H9 (cell line): ENCODE results near the gene KDM2B. TPM values are rescaled to one million over a fixed set of nuclear protein-coding genes. Genes with fewer than 3 reads are reported as not detected.

Experiments
- DNase-seq: peaks from one replicate; pipeline ENCODE4 v3.0.0-alpha.2; 2017
- H2AFZ ChIP-seq: one replicate; pipeline ENCODE4 v1.6.1; 2013; ENCODE audit warnings: mild to moderate bottlenecking, low read length, control low read depth, moderate library complexity
- H2AK5ac ChIP-seq: 2 replicates; pipeline ENCODE4 v1.6.1; 2013; ENCODE audit warnings: low read length, control low read depth, mixed read lengths; ENCODE audit not compliant: insufficient read length
- H2BK120ac ChIP-seq: one replicate; pipeline ENCODE4 v1.6.1; 2013; ENCODE audit warnings: low read depth, mild to moderate bottlenecking, low read length, control low read depth, inconsistent platforms; ENCODE audit not compliant: poor library complexity, severe bottlenecking
- H2BK12ac ChIP-seq: 2 replicates; pipeline ENCODE4 v1.6.1; 2013; ENCODE audit warnings: low read length, control low read depth, mixed read lengths, low read depth; ENCODE audit not compliant: insufficient read length
- H2BK15ac ChIP-seq: 2 replicates; pipeline ENCODE4 v1.6.1; 2013; ENCODE audit warnings: low read depth, low read length, control low read depth
- H2BK20ac ChIP-seq: one replicate; pipeline ENCODE4 v1.6.1; 2013; ENCODE audit warnings: low read depth, mild to moderate bottlenecking, low read length, control low read depth, inconsistent platforms; ENCODE audit not compliant: poor library complexity, severe bottlenecking
- H2BK5ac ChIP-seq: 2 replicates; pipeline ENCODE4 v1.6.1; 2013; ENCODE audit warnings: low read length, control low read depth, mixed read lengths; ENCODE audit not compliant: insufficient read length
- H3K14ac ChIP-seq: 2 replicates; pipeline ENCODE4 v1.6.1; 2013; ENCODE audit warnings: low read length, control low read depth; ENCODE audit not compliant: insufficient read depth
- H3K18ac ChIP-seq: 2 replicates; pipeline ENCODE4 v1.6.1; 2013; ENCODE audit warnings: low read depth, mild to moderate bottlenecking, mixed read lengths, low read length, control low read depth; ENCODE audit not compliant: insufficient read length
- H3K23ac ChIP-seq: 2 replicates; pipeline ENCODE4 v1.6.1; 2013; ENCODE audit warnings: low read length, control low read depth, mixed read lengths, low read depth; ENCODE audit not compliant: insufficient read length
- H3K23me2 ChIP-seq: 2 replicates; pipeline ENCODE4 v1.6.1; 2013; ENCODE audit warnings: low read depth, mild to moderate bottlenecking, mixed read lengths, low read length, control low read depth; ENCODE audit not compliant: insufficient read length, poor library complexity, severe bottlenecking
- H3K27ac ChIP-seq: 2 replicates; pipeline ENCODE4 v1.5.1; 2013; ENCODE audit warnings: low read length, control low read depth, mixed read lengths, low read depth; ENCODE audit not compliant: insufficient read length
- H3K27me3 ChIP-seq: 2 replicates; pipeline ENCODE4 v1.6.1; 2013; ENCODE audit warnings: low read length, control low read depth, inconsistent platforms; ENCODE audit not compliant: insufficient read depth
- H3K4ac ChIP-seq: 2 replicates; pipeline ENCODE4 v1.6.1; 2013; ENCODE audit warnings: low read depth, mild to moderate bottlenecking, control low read depth, inconsistent platforms, low read length, moderate library complexity
- H3K4me1 ChIP-seq: 2 replicates; pipeline ENCODE4 v1.6.1; 2013; ENCODE audit warnings: low read length, control low read depth, inconsistent platforms; ENCODE audit not compliant: insufficient read depth
- H3K4me2 ChIP-seq: 2 replicates; pipeline ENCODE4 v1.6.1; 2013; ENCODE audit warnings: low read length, control low read depth, mixed read lengths; ENCODE audit not compliant: insufficient read length, insufficient read depth
- H3K56ac ChIP-seq: 2 replicates; pipeline ENCODE4 v1.6.1; 2013; ENCODE audit warnings: low read depth, mild to moderate bottlenecking, mixed read lengths, low read length, control low read depth; ENCODE audit not compliant: insufficient read length
- H3K79me1 ChIP-seq: 2 replicates; pipeline ENCODE4 v1.6.1; 2013; ENCODE audit warnings: low read depth, mild to moderate bottlenecking, moderate library complexity, low read length, control low read depth, inconsistent platforms; ENCODE audit not compliant: insufficient read depth, poor library complexity, severe bottlenecking
- H3K79me2 ChIP-seq: 2 replicates; pipeline ENCODE4 v1.6.1; 2013; ENCODE audit warnings: low read length, control low read depth, inconsistent platforms; ENCODE audit not compliant: insufficient read depth
- H3K9ac ChIP-seq: 2 replicates; pipeline ENCODE4 v1.6.1; 2013; ENCODE audit warnings: low read length, control low read depth, mixed read lengths; ENCODE audit not compliant: insufficient read length; ENCODE audit errors: extremely low read depth
- H3K9me3 ChIP-seq: one replicate; pipeline ENCODE4 v1.6.1; 2013; ENCODE audit warnings: low read depth, low read length, inconsistent platforms; ENCODE audit not compliant: control insufficient read depth
- H3T11ph ChIP-seq: one replicate; pipeline ENCODE4 v1.6.1; 2013; ENCODE audit warnings: mild to moderate bottlenecking, low read length, control low read depth, inconsistent platforms
- H4K20me1 ChIP-seq: one replicate; pipeline ENCODE4 v1.6.1; 2013; ENCODE audit not compliant: control insufficient read depth, insufficient read length, insufficient read depth
- H4K5ac ChIP-seq: 2 replicates; pipeline ENCODE4 v1.6.1; 2013; ENCODE audit warnings: low read depth, mild to moderate bottlenecking, mixed read lengths, low read length, control low read depth; ENCODE audit not compliant: insufficient read length
- H4K8ac ChIP-seq: replicated peaks from 2 replicates; pipeline ENCODE4 v1.6.1; 2013; ENCODE audit warnings: low read length, control low read depth, mixed read lengths, low read depth; ENCODE audit not compliant: insufficient read length
- H4K91ac ChIP-seq: 2 replicates; pipeline ENCODE4 v1.6.1; 2013; ENCODE audit warnings: low read depth, mild to moderate bottlenecking, moderate library complexity, mixed read lengths, low read length, control low read depth; ENCODE audit not compliant: insufficient read length
- H3K27ac Mint-ChIP-seq, 3 experiments: 2 replicates in 2 of 3; 3 replicates in 1 of 3; pipeline ENCODE4 v1.8.0; 2020 to 2021; ENCODE audit warnings: mixed read lengths in 3 of 3, mild to moderate bottlenecking in 1 of 3, moderate library complexity in 1 of 3
- H3K27me3 Mint-ChIP-seq: 2 replicates; pipeline ENCODE4 v1.8.0; 2021; ENCODE audit warnings: low read depth, mild to moderate bottlenecking, moderate library complexity, mixed read lengths
- H3K36me3 Mint-ChIP-seq, 3 experiments: 2 replicates in 2 of 3; 3 replicates in 1 of 3; pipeline ENCODE4 v1.8.0; 2020 to 2021; ENCODE audit warnings: low read depth in 3 of 3, mixed read lengths in 3 of 3; ENCODE audit not compliant: insufficient read depth in 1 of 3
- H3K4me1 Mint-ChIP-seq, 2 experiments: 2 replicates each; pipeline ENCODE4 v1.8.0; 2020; ENCODE audit warnings: mixed read lengths in 2 of 2
- H3K4me3 Mint-ChIP-seq, 2 experiments: 2 replicates in 1 of 2; 3 replicates in 1 of 2; pipeline ENCODE4 v1.8.0; 2020 to 2021; ENCODE audit warnings: mild to moderate bottlenecking in 2 of 2, mixed read lengths in 2 of 2, moderate library complexity in 1 of 2
- H3K9me3 Mint-ChIP-seq, 2 experiments: 2 replicates in 1 of 2; 3 replicates in 1 of 2; pipeline ENCODE4 v1.8.0; 2020; ENCODE audit warnings: mild to moderate bottlenecking in 2 of 2, mixed read lengths in 2 of 2, moderate library complexity in 1 of 2
- CTCF ChIP-seq: fragments of 200-600 bp; sonication (generic); conservative IDR thresholded peaks from 3 replicates; pipeline ENCODE4 v1.8.0; 2021; ENCODE audit warnings: antibody characterized with exemption, mild to moderate bottlenecking
- WGBS: extraction: QIAGEN DNeasy Blood & Tissue Kit; methylation state at CpG from one replicate; pipeline ENCODE4 v1.1.7; 2013; ENCODE audit warnings: missing lambda C conversion rate, low lambda C conversion rate, mixed read lengths; ENCODE audit not compliant: insufficient read length; ENCODE audit errors: extremely low coverage; 5-methylcytosine and 5-hydroxymethylcytosine counted together
- total RNA-seq: library from RNA; stranded (reverse); gene quantifications from 2 replicates; pipeline ENCODE4 v1.2.1, GENCODE V29; 2021

KDM2B gene
- total RNA-seq, 1 experiment from 2014 or later = 143 TPM

GRCh38 chr12:121503395-121503794, 77.4 kb downstream of the KDM2B start:
- Histone ChIP-seq H3K79me1 (no peaks in the 10 kb centered on the region), H3K14ac (no peak overlapping the region), H2AFZ (no peak overlapping the region), H2BK120ac (no peak overlapping the region), H3K4me2 (no peak overlapping the region), H4K20me1 (no peaks in the 10 kb centered on the region), H2BK15ac (no peak overlapping the region), H3K23ac (no peak overlapping the region), H3K9me3 (no peaks in the 10 kb centered on the region), H3T11ph (no peak overlapping the region), H3K56ac (no peak overlapping the region), H2BK12ac (no peak overlapping the region), H2BK20ac (no peak overlapping the region), H3K27me3 (no peaks in the 10 kb centered on the region), H4K5ac (no peak overlapping the region), H4K8ac (no peak overlapping the region), H3K27ac (no peak overlapping the region), H2AK5ac (no peak overlapping the region), H3K79me2 (no peaks in the 10 kb centered on the region), H2BK5ac (no peak overlapping the region), H3K18ac (no peak overlapping the region), H3K23me2 (no peaks in the 10 kb centered on the region), H4K91ac (no peak overlapping the region), H3K4me1 (no peaks in the 10 kb centered on the region), H3K9ac (no peak overlapping the region), H3K4ac (no peak overlapping the region)
- peaks cover 9 to 62% (median 40%) of the 10 kb centered on the region in 3 experiments for H3K36me3 Mint-ChIP-seq
- H3K27me3 Mint-ChIP-seq = no peaks in the 10 kb centered on the region
- H3K4me3 Mint-ChIP-seq = no peak overlapping the region
- H3K27ac Mint-ChIP-seq = peak overlapping the region in 1 of 3 experiments; percentile 57; a peak in 1 of 7 replicates
- H3K4me1 Mint-ChIP-seq = peaks cover 8 to 9% of the 10 kb centered on the region in 2 experiments
- no CpG with 5 or more reads among the region's 1 CpG for WGBS
- no peak for DNase-seq
- no peak for TF ChIP-seq CTCF
- H3K9me3 Mint-ChIP-seq = no peaks in the 10 kb centered on the region
